GDM1 (cell line): ENCODE data around the gene PWWP2B.

ENCODE experiments used
- DNase-seq: peaks from one replicate; lab custom pipeline; 2025; lab: John Stamatoyannopoulos, UW

The PWWP2B gene

GRCh38 chr10:132419538-132420468 lies 22.8 kb downstream of the PWWP2B start:
- DNase-seq = no peak

GRCh38 chr10:132420469-132420980 lies 23.5 kb downstream of the PWWP2B start:
- no peak for DNase-seq

DNA sequence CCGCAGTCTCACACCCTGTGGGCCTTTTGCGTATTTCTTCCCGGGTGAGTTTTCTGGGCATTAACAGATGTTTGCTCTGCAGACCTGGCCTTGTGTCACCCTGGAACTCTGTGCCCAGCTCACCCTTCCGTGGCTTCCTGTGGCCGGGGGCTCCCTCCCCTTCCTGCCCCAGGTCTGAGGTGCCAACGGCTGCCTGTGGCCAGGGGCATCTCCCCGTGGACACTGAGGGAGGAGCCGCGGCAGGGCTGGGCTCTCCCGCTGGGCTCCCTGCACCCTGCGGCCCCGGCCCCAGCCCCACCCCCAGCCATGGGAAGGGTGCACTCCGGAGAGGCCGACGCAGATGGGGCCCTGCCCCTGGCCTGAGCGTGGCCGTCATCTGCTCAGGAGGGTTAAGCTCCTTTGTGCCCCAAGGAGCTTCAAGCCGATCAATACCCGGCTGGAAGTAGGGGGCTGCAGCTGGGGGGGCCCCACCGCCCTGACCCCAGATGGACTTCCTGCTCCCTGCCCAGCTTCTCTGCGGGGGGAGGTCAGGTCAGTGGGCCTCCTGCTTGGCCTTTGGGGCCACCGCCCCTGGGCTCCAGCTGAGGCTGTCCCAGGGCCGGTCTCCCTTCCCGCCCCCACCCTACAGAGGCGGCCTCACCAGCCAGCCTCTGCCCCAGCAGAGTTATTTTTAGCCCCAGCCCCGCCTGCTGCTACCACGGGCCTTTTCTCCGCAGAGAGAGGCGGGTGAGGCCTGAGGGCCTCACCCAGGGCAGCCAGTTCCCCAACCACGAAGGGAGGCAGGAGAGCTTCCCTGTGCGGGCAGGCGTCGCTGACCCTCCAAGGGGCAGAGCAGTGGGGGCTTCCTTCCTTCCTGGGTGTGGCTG lies 24.2 kb downstream of the PWWP2B start:
- peak; percentile 71 for DNase-seq

DNA sequence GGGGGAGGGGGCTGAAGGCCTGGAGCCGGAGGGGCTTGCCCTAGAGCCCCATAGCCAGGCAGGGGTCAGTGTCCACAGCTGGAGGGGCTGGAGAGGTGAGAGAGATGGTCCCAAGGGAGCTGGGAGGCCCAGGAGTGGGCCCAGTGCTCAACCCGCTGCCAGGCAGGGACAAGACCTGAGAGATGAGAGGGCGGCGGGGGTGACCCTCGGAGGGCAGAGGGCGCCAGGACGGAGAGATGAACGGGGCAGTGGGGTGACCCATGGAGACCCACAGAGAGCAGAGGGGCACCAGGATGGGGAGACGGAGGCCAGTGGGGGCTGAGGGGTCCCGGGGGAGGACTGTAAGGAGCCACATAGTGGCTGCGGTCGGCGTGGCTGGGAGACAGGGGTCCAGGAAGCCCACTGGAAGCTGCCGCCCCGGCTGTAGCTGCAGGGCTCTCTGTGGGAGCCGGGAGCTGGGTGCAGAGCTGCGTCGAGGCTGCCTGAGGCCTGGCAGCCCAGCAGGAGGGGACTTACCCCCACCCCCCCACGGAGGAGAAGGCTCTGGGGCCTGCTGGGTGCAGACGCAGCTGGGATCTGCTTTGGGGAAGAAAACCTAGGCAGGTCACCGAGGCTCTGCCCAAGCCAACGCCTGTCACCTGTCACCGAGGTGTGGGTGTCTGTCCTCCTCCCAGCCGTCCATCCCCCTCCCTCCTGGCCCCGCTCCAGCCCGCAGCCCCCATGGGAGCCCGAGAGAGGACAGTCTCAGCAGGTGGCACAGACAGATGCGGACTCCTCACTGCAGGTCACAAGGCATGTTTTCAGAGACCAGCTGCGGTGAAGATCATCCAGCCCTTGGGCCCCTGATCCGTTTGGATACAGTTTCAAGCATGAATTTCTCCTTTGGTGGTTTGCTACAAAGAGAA lies 25.1 kb downstream of the PWWP2B start:
- DNase-seq = no peak

GRCh38 chr10:132422903-132423825 lies 26.2 kb downstream of the PWWP2B start:
- DNase-seq = peak; percentile 82

DNA sequence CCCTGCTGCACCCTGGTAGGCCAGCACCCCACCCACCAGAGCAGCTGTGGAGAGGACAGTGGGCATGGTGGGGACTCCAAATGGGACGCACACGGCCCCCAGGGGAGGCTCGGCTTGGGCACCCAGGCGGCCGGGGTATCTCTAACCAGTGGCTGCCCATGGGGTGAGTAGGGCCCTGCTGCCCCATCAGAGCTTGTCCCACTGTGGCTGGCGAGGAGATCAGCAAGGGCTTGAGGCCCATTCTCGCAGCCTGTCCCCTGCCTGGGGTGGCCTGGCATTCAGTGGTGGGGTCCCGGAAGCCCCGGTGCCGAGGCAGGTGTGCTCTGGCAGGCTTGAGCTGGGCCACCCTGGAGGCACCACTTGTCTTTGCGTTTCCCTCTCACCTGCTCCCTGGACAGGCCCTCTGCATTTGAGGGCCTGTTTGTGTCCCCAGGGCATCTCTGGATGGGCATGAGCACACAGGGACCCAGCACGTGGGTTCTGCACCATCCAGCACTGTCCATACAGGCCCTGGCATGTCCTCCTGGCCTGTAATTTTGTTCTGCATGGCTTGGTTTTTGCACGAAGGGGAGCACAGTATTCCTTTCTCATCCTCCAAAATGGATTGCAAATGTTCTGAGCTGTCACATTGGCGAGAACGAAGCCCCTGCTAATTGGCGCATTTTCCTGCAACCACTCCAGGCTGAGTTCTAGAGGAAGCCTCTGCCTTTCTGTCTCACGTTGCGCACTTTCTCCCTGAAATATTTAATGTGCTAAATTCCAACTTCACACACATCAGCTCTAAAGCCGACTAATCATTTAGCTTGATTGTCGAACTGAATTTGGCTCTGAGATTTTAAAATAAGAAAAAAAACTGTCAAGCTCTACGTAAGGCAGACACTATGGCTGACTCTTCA lies 27.2 kb downstream of the PWWP2B start:
- no peak for DNase-seq

GRCh38 chr10:132425029-132425756 lies 28.2 kb downstream of the PWWP2B start:
- DNase-seq = no peak

DNA sequence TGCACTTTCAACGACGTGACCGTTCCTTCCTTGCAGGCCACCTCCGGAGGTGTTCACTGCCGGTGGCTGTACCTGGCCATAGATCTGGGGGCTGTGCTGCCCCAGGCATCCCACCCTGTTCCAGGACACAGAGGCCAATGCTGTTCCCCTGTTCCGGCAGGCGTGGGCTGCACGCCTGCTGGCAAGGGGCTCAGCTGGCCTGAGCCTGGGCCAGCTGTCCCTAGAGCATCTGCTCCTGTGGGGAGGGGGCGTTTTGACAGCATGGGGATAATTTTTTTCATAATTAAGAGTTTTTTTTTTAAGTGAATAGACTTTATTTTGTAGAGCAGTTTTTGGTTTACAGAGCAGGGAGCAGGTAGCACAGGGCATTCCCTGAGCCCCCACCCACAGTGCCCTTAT lies 28.8 kb downstream of the PWWP2B start:
- DNase-seq = no peak

- DNase-seq = no peak
These were observed 30.2 kb downstream of the PWWP2B start for GRCh38 chr10:132427006-132427771.

DNA sequence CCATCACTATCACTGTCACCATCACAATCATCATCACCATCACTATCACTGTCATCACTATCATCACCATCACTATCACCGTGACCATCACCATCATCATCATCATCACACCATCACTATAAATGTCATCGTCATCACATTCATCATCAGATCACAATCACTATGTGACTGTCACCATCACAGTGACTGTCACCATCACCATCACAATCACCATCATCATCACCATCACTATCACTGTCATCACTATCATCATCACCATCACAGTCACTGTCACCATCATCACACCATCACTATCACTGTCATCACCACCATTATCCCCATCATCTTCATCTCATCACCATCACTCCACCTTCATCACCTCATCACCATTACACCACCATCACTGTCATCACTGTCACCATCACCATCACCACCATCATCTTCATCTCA lies 31.0 kb downstream of the PWWP2B start:
- DNase-seq = no peak

DNA sequence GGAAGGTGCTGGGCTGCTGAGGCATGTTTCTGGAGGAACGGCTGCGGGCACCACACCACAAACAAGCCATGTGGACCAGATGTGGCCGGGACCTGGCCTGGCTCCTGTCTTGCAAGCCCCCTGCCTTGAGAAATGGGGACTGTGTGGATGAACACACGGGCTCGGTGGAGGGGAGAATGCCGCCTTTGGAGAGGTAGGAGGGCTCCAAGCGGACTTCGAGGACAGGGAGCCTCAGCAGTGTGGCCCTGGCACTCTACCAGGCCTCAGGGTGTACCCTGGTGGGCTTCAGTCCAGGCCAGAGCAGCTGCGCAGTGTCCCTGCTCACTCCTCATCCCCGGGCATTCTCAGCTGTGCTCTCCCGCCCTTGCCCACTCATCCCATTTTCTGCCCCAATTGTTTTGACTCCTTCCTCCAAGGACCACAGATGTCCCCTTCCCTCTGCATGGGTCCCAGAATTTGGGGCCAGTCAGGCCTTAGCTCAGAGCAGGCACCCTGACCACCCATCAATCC lies 31.5 kb downstream of the PWWP2B start:
- no peak for DNase-seq

DNA sequence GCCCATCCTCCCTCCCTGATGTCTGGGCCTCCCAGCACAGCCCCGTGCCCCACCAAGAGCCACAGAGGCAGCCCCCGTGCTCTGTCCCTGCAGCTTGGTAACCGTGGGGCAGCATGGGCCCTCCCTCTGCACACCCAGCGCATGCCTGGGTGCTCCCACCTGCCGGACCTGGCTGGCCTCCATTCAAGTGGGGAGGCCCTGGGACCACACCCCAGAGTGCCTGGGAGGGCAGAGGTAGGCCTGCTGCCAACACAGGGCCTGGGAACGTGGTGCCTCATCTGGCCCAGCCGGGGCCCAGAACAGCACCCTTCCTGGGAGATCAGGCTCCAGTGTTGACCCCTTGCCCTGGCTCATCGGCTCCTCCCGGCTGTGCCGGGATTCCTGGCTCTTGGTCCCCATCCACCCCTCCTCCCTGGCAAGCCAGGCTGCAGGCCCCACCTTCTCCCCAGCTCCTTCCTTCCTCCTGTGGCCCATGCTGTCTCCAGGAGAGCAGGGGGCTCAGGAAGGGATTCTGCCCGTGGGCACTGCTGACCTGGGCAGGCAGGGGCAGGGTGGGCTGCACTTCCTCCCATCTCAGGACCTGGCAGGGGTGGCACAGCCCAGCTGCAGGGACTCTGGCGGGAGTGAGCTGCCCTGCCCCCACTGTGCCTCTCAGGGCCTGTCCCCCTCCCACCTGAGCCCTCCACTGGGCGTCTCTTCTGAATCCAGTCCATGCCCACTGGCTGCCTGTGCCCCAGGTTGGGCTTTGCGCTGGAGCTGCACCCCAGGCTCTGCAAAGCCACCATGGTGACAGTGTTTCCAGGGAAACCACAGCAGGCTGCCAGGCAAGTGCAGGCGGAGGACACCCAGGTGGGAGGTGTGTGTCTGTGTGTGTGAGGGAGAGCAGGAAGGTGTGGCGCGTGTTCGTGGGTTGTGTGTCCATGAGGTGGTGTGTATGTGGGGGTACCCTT lies 32.6 kb downstream of the PWWP2B start:
- DNase-seq = peak; percentile 19

- no peak for DNase-seq
These were observed 33.3 kb downstream of the PWWP2B start for GRCh38 chr10:132430231-132430743.

DNA sequence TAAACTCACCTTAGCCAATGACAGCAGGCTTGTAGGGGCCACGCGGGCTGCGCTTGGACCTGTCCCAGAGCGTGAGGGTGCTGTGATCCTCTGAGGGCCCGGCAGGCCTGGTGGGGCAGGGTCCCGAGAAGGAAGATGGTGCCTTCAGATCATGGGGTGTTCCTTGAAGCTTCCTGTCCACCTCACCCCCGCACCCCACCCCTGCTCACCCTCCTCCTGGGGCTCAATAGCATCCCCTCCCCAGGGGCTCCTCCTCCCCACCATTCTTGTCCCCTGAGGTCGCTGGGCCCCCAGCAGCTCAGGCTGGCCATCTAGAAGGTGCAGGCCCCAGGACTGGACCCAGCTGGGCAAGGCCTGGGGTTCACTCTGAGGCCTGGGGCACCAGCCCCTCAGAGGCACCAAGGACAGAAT lies 33.9 kb downstream of the PWWP2B start:
- no peak for DNase-seq

DNA sequence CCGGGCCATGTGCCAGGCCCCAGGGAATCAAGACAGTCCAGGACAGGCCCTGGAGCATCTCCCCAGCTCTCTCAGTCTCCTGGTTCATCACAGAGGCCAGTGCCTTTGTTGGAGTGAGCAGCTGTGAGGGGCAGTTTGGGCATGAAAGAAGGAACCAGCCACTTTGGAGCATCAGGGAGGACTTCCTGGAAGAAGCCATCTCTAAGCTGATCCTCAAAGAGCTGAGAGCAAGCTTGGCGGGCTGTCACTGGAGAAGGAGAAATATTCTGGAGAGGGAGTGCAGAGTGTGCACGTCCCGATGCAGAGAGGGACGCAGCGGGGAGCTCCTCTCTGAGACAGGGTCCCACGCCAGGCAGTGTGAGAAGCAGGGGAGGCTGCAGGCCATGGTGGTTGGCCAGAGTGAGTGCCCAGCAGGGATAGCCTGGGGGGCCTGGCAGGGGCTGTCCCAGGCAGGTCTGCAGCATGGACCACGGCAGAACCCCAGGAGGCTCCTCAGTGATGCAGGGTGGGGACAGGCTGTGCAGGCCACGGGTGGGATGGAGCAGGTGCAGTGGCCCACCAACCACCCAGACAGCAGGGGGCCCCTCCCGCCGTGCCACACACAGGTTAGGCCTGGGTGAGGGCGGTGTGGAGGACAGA lies 34.7 kb downstream of the PWWP2B start:
- DNase-seq = no peak

DNA sequence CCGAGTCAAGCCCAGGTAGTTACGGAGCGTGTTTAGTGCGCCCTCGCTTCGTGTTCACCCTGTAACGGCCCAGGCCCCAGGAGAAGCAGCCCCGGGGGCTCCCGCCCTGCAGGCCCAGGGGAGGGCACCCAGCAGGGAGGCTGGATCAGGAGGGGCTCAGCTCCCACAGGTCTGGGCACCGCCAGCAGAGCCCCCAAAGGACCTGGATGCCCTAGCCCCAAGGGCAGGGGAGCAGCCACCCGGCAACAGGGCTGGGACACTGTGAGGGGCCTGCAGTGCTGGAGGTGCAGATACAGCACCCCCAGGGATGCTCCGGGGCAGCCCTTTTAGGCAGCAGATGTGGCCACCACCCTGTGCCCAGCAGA lies 35.2 kb downstream of the PWWP2B start:
- no peak for DNase-seq
